ENCODE measurements around the gene HDAC4. TPM values are rescaled to one million over a fixed set of nuclear protein-coding genes. Genes with fewer than 3 reads are reported as not detected.

Gene HDAC4
- total RNA-seq, 2 experiments from 2014 or later: 25.2 to 65.1 TPM

GRCh38 chr2:239290618-239291474 is 110.0 kb downstream of the HDAC4 start:
- Mint-ChIP-seq H3K27me3 (peaks cover 5% of the 10 kb centered on the region), H3K4me3 (no peak overlapping the region), H3K4me1 (peaks cover 74% of the 10 kb centered on the region), H3K9me3 (ENCODE audit: low read depth) (no peaks in the 10 kb centered on the region), H3K27ac (peak overlapping the region; percentile 100), H3K36me3 (peaks cover 13% of the 10 kb centered on the region)
- no peak for ATAC-seq
- DNase-seq: no peak
- CTCF ChIA-PET: interaction anchor here (0.7 to 2.0 kb wide), 3 partner anchors 13 to 24 kb away, joined by 3 to 6 read pairs (median 3); no protein-coding TSS in a partner anchor

DNA sequence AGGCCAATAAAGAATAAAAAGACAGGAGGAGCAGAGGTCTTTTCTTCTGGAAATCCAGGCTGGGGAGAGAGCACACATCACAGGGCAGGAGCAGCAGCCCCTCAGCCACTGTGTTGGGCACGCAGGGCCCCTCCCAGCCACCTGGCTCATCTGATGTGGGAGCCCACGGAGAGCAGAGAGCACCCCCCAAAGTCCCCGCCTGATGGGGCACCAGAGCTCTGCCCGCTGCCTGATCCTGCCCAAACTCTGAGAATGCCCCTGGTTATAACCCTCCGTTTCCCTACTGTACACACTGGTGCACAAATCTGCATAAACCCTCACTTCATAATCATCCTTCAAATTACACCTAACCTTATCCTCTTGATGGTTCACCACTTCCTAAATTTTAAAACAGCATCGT is 111.3 kb downstream of the HDAC4 start:
- peak overlapping the region; percentile 100 for H3K27ac Mint-ChIP-seq
- DNase-seq: peak; percentile 67

GRCh38 chr2:239288951-239289511 is 111.8 kb downstream of the HDAC4 start:
- Mint-ChIP-seq H3K9me3 (ENCODE audit: low read depth) (no peaks in the 10 kb centered on the region), H3K36me3 (peaks cover 13% of the 10 kb centered on the region), H3K4me1 (peaks cover 76% of the 10 kb centered on the region), H3K27me3 (peaks cover 5% of the 10 kb centered on the region), H3K27ac (peak overlapping the region; percentile 100), H3K4me3 (peak overlapping the region; percentile 73)
- DNase-seq (peak; percentile 79), ATAC-seq (peak; percentile 76)
- CTCF ChIA-PET: interaction anchor here (0.9 to 2.4 kb wide), 5 partner anchors 8 to 21 kb away, joined by 3 to 18 read pairs (median 7); no protein-coding TSS in a partner anchor

More for the DNA sequence above, 111.3 kb downstream of the HDAC4 start:
- H3K27me3 Mint-ChIP-seq: peaks cover 5% of the 10 kb centered on the region
- H3K9me3 Mint-ChIP-seq (ENCODE audit: low read depth): no peaks in the 10 kb centered on the region
- H3K4me3 Mint-ChIP-seq: peak overlapping the region; percentile 73
- peak; percentile 57 for ATAC-seq
- H3K4me1 Mint-ChIP-seq: peaks cover 77% of the 10 kb centered on the region
- CTCF ChIA-PET: interaction anchor here (0.9 to 2.4 kb wide), 5 partner anchors 8 to 21 kb away, joined by 3 to 18 read pairs (median 7); no protein-coding TSS in a partner anchor
- H3K36me3 Mint-ChIP-seq: peaks cover 13% of the 10 kb centered on the region

DNA sequence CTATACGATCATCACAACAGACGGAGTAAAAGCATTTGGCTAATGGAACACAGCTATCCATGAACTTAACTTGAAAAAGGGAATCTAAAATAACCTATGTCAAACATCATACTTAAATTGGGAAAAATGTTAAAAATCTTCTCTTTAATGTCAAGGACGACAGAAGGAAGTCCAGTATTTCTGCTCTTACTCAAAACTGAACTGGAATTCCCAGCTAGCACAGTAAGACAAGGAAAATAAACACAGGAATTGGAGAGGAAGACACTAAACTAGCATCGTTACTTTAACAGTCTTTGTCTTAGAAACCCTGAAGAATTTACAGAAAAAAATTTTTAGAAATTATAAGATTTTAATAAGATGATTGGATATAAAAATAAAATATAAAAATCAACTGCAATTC is 112.6 kb downstream of the HDAC4 start:
- H3K27me3 Mint-ChIP-seq: peaks cover 5% of the 10 kb centered on the region
- DNase-seq: no peak
- peaks cover 68% of the 10 kb centered on the region for H3K4me1 Mint-ChIP-seq
- H3K4me3 Mint-ChIP-seq: no peak overlapping the region
- no peak for ATAC-seq
- H3K36me3 Mint-ChIP-seq: peaks cover 13% of the 10 kb centered on the region
- peak overlapping the region; percentile 100 for H3K27ac Mint-ChIP-seq
- no peaks in the 10 kb centered on the region for H3K9me3 Mint-ChIP-seq (ENCODE audit: low read depth)
- CTCF ChIA-PET: interaction anchor here (1.4 to 2.4 kb wide), 4 partner anchors 9 to 20 kb away, joined by 4 to 18 read pairs (median 10); no protein-coding TSS in a partner anchor

GRCh38 chr2:239287461-239287860 is 113.4 kb downstream of the HDAC4 start:
- peaks cover 13% of the 10 kb centered on the region for H3K36me3 Mint-ChIP-seq
- CTCF ChIA-PET: interaction anchor here (1.9 to 5.1 kb wide), 3 partner anchors 13 to 19 kb away, joined by 7 to 24 read pairs (median 18); no protein-coding TSS in a partner anchor
- peaks cover 5% of the 10 kb centered on the region for H3K27me3 Mint-ChIP-seq
- H3K4me3 Mint-ChIP-seq: no peak overlapping the region
- DNase-seq: no peak
- H3K27ac Mint-ChIP-seq: no peak overlapping the region
- H3K4me1 Mint-ChIP-seq: peaks cover 63% of the 10 kb centered on the region
- ATAC-seq: no peak
- no peaks in the 10 kb centered on the region for H3K9me3 Mint-ChIP-seq (ENCODE audit: low read depth)

DNA sequence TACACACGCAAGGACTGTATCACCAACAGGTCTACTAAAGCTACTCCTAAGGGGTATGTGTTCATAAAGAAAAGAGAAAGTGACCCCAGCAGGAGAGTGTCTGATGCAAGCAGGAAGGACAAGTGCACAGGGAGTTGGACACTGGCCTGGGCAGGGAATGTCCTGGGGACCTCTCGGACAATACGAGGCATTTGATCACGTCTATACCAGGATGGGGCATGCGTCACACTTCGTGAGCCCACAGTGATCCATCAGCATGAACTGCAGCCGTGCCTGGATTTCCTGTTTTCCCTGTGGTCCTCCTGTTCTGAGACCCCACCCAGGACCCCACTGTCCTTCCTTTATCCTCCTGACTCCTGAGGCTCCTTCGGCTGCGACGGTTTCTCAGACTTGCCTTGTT is 113.9 kb downstream of the HDAC4 start:
- CTCF ChIA-PET: interaction anchor here (1.8 to 5.1 kb wide), 2 partner anchors 9 to 12 kb away, joined by 7 to 24 read pairs; no protein-coding TSS in a partner anchor
- Mint-ChIP-seq H3K27me3 (peaks cover 5% of the 10 kb centered on the region), H3K4me1 (peaks cover 63% of the 10 kb centered on the region), H3K9me3 (ENCODE audit: low read depth) (no peaks in the 10 kb centered on the region), H3K4me3 (no peak overlapping the region), H3K36me3 (peaks cover 13% of the 10 kb centered on the region), H3K27ac (no peak overlapping the region)
- ATAC-seq (no peak), DNase-seq (no peak)

- peaks cover 5% of the 10 kb centered on the region for H3K27me3 Mint-ChIP-seq
- peaks cover 13% of the 10 kb centered on the region for H3K36me3 Mint-ChIP-seq
- peaks cover 63% of the 10 kb centered on the region for H3K4me1 Mint-ChIP-seq
- no peaks in the 10 kb centered on the region for H3K9me3 Mint-ChIP-seq (ENCODE audit: low read depth)
- CTCF ChIA-PET: interaction anchor here (1.0 to 5.1 kb wide), 5 partner anchors 10 to 84 kb away, joined by 3 to 24 read pairs (median 7); no protein-coding TSS in a partner anchor
- DNase-seq: no peak
- H3K27ac Mint-ChIP-seq: peak overlapping the region; percentile 86
- H3K4me3 Mint-ChIP-seq: peak overlapping the region; percentile 60
- ATAC-seq: peak; percentile 7
Measured at GRCh38 chr2:239285932-239286230, 114.9 kb downstream of the HDAC4 start.

DNA sequence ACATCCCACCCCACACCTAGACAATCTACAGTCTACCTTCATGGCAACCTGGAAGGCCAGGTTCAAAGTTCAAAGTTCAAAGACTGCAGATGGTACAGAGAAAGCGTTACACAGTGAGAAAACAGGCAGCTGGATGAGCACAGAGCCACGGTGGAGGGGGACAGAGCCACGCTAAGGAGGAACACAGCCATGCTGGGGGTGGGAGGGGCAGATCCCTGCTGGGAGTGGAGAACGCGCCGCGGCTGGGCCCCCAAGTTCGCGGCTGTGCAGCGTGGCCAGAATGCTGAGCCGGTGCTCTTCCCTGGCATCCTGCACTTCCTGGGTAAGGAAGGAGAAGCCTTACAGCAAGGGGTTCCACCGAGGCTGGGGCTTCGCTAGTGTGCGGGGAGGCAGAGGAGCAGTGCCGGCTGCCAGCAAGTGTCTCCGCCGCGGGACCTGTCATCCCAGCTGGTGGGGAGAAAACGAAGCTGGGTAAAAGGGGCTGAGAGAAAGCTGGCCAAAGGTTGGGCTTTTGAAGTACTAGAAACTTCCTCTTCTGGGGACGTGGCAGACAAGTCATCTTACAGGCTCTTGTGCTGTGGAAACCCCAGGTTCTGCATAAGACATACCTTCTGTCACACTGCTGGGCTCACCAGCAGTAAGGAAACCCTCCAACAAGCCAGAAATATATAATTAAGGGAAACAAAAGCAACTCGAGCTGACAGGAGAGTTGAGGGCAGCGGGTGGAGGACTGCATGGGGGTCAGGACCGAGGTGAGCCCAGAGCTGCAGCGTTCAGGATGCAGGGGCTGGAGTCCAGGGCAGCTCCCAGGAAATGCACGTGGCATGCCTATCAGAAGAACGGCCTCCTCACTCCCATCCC is 115.5 kb downstream of the HDAC4 start:
- peaks cover 10% of the 10 kb centered on the region for H3K36me3 Mint-ChIP-seq
- peak overlapping the region; percentile 60 for H3K4me3 Mint-ChIP-seq
- CTCF ChIA-PET: interaction anchor here (1.0 to 5.1 kb wide), 5 partner anchors 10 to 85 kb away, joined by 3 to 24 read pairs (median 7); no protein-coding TSS in a partner anchor
- DNase-seq (peak; percentile 58), ATAC-seq (peak; percentile 20)
- peaks cover 5% of the 10 kb centered on the region for H3K27me3 Mint-ChIP-seq
- H3K27ac Mint-ChIP-seq: peak overlapping the region; percentile 86
- H3K4me1 Mint-ChIP-seq: peaks cover 58% of the 10 kb centered on the region
- H3K9me3 Mint-ChIP-seq (ENCODE audit: low read depth): no peaks in the 10 kb centered on the region

- peak overlapping the region; percentile 86 for H3K27ac Mint-ChIP-seq
- H3K9me3 Mint-ChIP-seq (ENCODE audit: low read depth): no peaks in the 10 kb centered on the region
- H3K36me3 Mint-ChIP-seq: peaks cover 9% of the 10 kb centered on the region
- H3K4me3 Mint-ChIP-seq: peak overlapping the region; percentile 60
- peaks cover 50% of the 10 kb centered on the region for H3K4me1 Mint-ChIP-seq
- H3K27me3 Mint-ChIP-seq: peaks cover 5% of the 10 kb centered on the region
- CTCF ChIA-PET: interaction anchor here (1.9 to 5.1 kb wide), 2 partner anchors 9 to 13 kb away, joined by 8 to 24 read pairs; no protein-coding TSS in a partner anchor
- no peak for ATAC-seq
- DNase-seq: no peak
Measured at GRCh38 chr2:239283961-239284795, 116.6 kb downstream of the HDAC4 start.

DNA sequence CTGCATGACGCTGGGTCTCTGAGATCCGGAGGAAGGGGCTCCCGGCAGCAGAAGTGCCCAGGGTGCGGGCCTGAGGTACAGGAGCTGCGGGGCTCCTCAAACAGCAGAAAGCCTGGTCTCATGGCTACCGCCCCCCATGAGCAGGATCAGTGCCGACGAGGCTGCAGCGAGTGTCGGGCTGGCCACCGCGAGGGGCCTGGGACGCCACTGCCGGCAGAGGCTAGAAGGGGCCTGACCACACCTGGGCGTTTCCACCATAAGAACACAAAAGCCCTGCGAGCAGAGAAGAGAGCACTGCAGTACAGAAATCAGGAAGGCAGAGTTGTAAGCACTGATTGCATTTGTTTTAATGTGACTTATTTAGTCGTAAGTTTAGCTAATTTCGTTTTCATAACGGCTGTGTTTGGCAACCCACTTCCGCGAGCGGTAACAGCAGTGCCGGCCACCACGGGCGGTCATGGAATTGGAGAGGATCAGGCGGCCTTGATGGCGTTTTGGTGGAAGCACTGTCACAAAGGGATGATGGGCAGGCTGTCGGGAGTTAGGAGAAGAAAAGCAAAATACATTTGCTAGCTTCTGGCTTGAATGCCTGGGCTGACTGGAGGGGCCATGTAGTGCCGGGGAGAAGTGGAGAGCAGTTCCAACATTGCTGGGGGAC is 117.4 kb downstream of the HDAC4 start:
- H3K4me3 Mint-ChIP-seq: no peak overlapping the region
- peaks cover 49% of the 10 kb centered on the region for H3K4me1 Mint-ChIP-seq

GRCh38 chr2:239282448-239283287 is 118.2 kb downstream of the HDAC4 start:
- H3K4me3 Mint-ChIP-seq: no peak overlapping the region
- H3K36me3 Mint-ChIP-seq: peaks cover 8% of the 10 kb centered on the region
- ATAC-seq: no peak
- no peaks in the 10 kb centered on the region for H3K9me3 Mint-ChIP-seq (ENCODE audit: low read depth)
- H3K4me1 Mint-ChIP-seq: peaks cover 49% of the 10 kb centered on the region
- no peak overlapping the region for H3K27ac Mint-ChIP-seq
- H3K27me3 Mint-ChIP-seq: peaks cover 5% of the 10 kb centered on the region
- DNase-seq: no peak
- CTCF ChIA-PET: interaction anchor here (5.1 kb wide), 1 partner anchor 8 kb away, joined by 24 read pairs; no protein-coding TSS in a partner anchor

More for the DNA sequence above, 117.4 kb downstream of the HDAC4 start:
- DNase-seq (no peak), ATAC-seq (no peak)
- Mint-ChIP-seq H3K9me3 (ENCODE audit: low read depth) (no peaks in the 10 kb centered on the region), H3K27ac (no peak overlapping the region), H3K36me3 (peaks cover 9% of the 10 kb centered on the region), H3K27me3 (peaks cover 5% of the 10 kb centered on the region)
- CTCF ChIA-PET: interaction anchor here (5.1 kb wide), 1 partner anchor 9 kb away, joined by 24 read pairs; no protein-coding TSS in a partner anchor

Measured in activated CD8-positive, alpha-beta memory T cell treated with anti-CD3 and anti-CD28 coated beads, Interleukin-2, amount 10 ng/mL, durations not matched to agents 7 days and 5 days (primary cell).